ENCODE measurements around the gene MUCL1. TPM values are rescaled to one million over a fixed set of nuclear protein-coding genes. Genes with fewer than 3 reads are reported as not detected.

Gene MUCL1
- total and polyA plus RNA-seq, 2 donors (not counting 1 experiment from before 2014, with no cell fraction given): not detected

DNA sequence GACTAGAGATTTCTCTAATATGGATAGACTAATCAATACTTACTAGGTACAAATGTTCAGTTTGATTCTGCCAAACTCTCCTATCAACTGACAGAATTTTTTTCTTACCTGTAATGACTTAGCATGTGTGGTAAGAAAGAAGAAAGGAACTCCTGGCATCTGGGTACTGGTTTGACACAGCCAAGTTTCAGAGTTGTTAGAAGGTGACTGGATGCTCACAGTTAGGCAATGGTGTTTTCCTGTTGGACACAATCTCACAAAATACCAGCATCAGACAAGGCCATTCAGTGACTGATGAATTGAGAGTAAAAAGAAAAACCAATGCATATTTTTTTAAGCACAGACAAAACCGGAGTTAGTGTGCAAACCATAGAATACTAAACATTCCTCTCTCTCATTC is 4.2 kb downstream of the MUCL1 start:
- Mint-ChIP-seq H3K27ac (no peak overlapping the region), H3K4me1 (no peaks in the 10 kb centered on the region), H3K4me3 (no peak overlapping the region), H3K27me3 (peaks cover 24% of the 10 kb centered on the region), H3K9me3 (ENCODE audit: insufficient read depth) (no peaks in the 10 kb centered on the region)
- Histone ChIP-seq H3K27me3 (replicated peaks in 1 of 4; ENCODE audit: control extremely low read depth in 1 of 4, control insufficient read depth in 3 of 4, insufficient read depth in 4 of 4, low read length in 3 of 4) (peaks cover 0 to 13% (median 3%) of the 10 kb centered on the region in 4 experiments), H3K36me3 (replicated peaks in 1 of 2; ENCODE audit: control extremely low read depth in 1 of 2, control insufficient read depth in 1 of 2, extremely low read depth in 1 of 2, insufficient read depth in 2 of 2, low read length in 1 of 2) (no peaks in the 10 kb centered on the region), H4K20me1 (ENCODE audit: control insufficient read depth, insufficient read depth, low read length, poor library complexity, severe bottlenecking) (no peaks in the 10 kb centered on the region), H3K9ac (ENCODE audit: low read length) (no peak overlapping the region), H3K4me3 (ENCODE audit: control extremely low read depth in 1 of 5, extremely low read depth in 1 of 5, insufficient read depth in 1 of 5, low read depth in 2 of 5, low read length in 4 of 5) (no peak overlapping the region), H2AFZ (ENCODE audit: insufficient read depth, low read depth, low read length, poor library complexity, severe bottlenecking) (no peak overlapping the region), H3K27ac (ENCODE audit: low read length in 2 of 2) (no peak overlapping the region), H3K9me3 (ENCODE audit: control extremely low read depth in 1 of 3, control insufficient read depth in 2 of 3, insufficient read depth in 1 of 3, low read length in 2 of 3) (no peaks in the 10 kb centered on the region), H3K79me2 (ENCODE audit: control insufficient read depth, insufficient read depth, low read length) (no peaks in the 10 kb centered on the region), H3K4me2 (replicated peaks; ENCODE audit: low read depth, low read length, poor library complexity, severe bottlenecking) (no peak overlapping the region), H3K4me1 (ENCODE audit: control insufficient read depth in 2 of 2, insufficient read depth in 2 of 2, low read length in 2 of 2) (no peaks in the 10 kb centered on the region)
- ChIA-PET CTCF (interaction anchor here (1.0 kb wide), 1 partner anchor 214 kb away, joined by 3 read pairs; no protein-coding TSS in a partner anchor), POLR2A (no interaction called here)
- TF ChIP-seq CTCF (IDR thresholded peaks at IDR 0.05): no peak
- TF ChIP-seq EZH2 (IDR thresholded peaks at IDR 0.05; ENCODE audit: borderline replicate concordance, insufficient read depth, low read depth, low read length, poor library complexity, severe bottlenecking): no peak
- 67% methylated on average over 1 of the region's 1 CpG for WGBS (ENCODE audit: insufficient coverage)
- intact Hi-C loops (cut with micrococcal nuclease): no loop called here
- DNase-seq: no peak
- ATAC-seq (ENCODE audit: low read depth): no peak

GRCh38 chr12:54859502-54859901 is 5.2 kb downstream of the MUCL1 start:
- no peak overlapping the region for H3K27ac Mint-ChIP-seq
- H3K27me3 Mint-ChIP-seq: peaks cover 27% of the 10 kb centered on the region
- CTCF ChIA-PET: interaction anchor here (0.6 kb wide), 1 partner anchor 10 kb away, joined by 3 read pairs; no protein-coding TSS in a partner anchor
- Histone ChIP-seq H3K79me2 (ENCODE audit: control insufficient read depth, insufficient read depth, low read length) (no peaks in the 10 kb centered on the region), H4K20me1 (ENCODE audit: control insufficient read depth, insufficient read depth, low read length, poor library complexity, severe bottlenecking) (no peaks in the 10 kb centered on the region), H3K4me3 (ENCODE audit: control extremely low read depth in 1 of 5, extremely low read depth in 1 of 5, insufficient read depth in 1 of 5, low read depth in 2 of 5, low read length in 4 of 5) (no peak overlapping the region), H3K9ac (ENCODE audit: low read length) (no peak overlapping the region), H3K36me3 (replicated peaks in 1 of 2; ENCODE audit: control extremely low read depth in 1 of 2, control insufficient read depth in 1 of 2, extremely low read depth in 1 of 2, insufficient read depth in 2 of 2, low read length in 1 of 2) (no peaks in the 10 kb centered on the region), H3K4me2 (replicated peaks; ENCODE audit: low read depth, low read length, poor library complexity, severe bottlenecking) (no peak overlapping the region), H3K4me1 (ENCODE audit: control insufficient read depth in 2 of 2, insufficient read depth in 2 of 2, low read length in 2 of 2) (no peaks in the 10 kb centered on the region), H3K9me3 (ENCODE audit: control extremely low read depth in 1 of 3, control insufficient read depth in 2 of 3, insufficient read depth in 1 of 3, low read length in 2 of 3) (no peaks in the 10 kb centered on the region), H3K27me3 (replicated peaks in 1 of 4; ENCODE audit: control extremely low read depth in 1 of 4, control insufficient read depth in 3 of 4, insufficient read depth in 4 of 4, low read length in 3 of 4) (peaks cover 0 to 13% (median 3%) of the 10 kb centered on the region in 4 experiments), H3K27ac (ENCODE audit: low read length in 2 of 2) (no peak overlapping the region), H2AFZ (ENCODE audit: insufficient read depth, low read depth, low read length, poor library complexity, severe bottlenecking) (no peak overlapping the region)
- H3K4me3 Mint-ChIP-seq: no peak overlapping the region
- intact Hi-C loops (cut with micrococcal nuclease): no loop called here
- POLR2A ChIA-PET: no interaction called here
- TF ChIP-seq CTCF (IDR thresholded peaks at IDR 0.05): no peak
- TF ChIP-seq EZH2 (IDR thresholded peaks at IDR 0.05; ENCODE audit: borderline replicate concordance, insufficient read depth, low read depth, low read length, poor library complexity, severe bottlenecking): no peak
- no peak for DNase-seq
- WGBS (ENCODE audit: insufficient coverage): 90% methylated on average over 3 of the region's 4 CpGs
- no peaks in the 10 kb centered on the region for H3K9me3 Mint-ChIP-seq (ENCODE audit: insufficient read depth)
- H3K4me1 Mint-ChIP-seq: no peaks in the 10 kb centered on the region
- no peak for ATAC-seq (ENCODE audit: low read depth)

Measured in B cell (primary cell).